ENCODE results near the gene MEPCE. TPM values are rescaled to one million over a fixed set of nuclear protein-coding genes. Genes with fewer than 3 reads are reported as not detected.

Gene MEPCE
- total and polyA plus RNA-seq, 9 of the 15 experiments (the other 6 are each of a cell fraction or from before 2014, with no cell fraction given) = 10.9 to 76.3 (median 44.1) TPM

GRCh38 chr7:100467638-100468373 is 38.2 kb downstream of the MEPCE start:
- Histone ChIP-seq H2AFZ (ENCODE audit: low read depth, low read length) (no peak overlapping the region), H3K79me2 (ENCODE audit: control insufficient read depth, insufficient read depth, low read length) (peaks cover 5% of the 10 kb centered on the region; the same call in 1 of the 3 replicates), H3K9me1 (ENCODE audit: control insufficient read depth, insufficient read depth, low read length) (peaks cover 2% of the 10 kb centered on the region), H3K4me3 (no peak overlapping the region), H3K36me3 (ENCODE audit: control insufficient read depth, insufficient read depth, low read length) (peaks cover 49% of the 10 kb centered on the region; the same call in 2 of the 3 replicates), H3K4me2 (ENCODE audit: insufficient read depth, low read length) (no peak overlapping the region), H3K9me3 (replicated peaks; ENCODE audit: control insufficient read depth, insufficient read depth, low read depth, low read length) (no peaks in the 10 kb centered on the region), H3K9ac (ENCODE audit: insufficient read depth in 1 of 2, low read depth in 2 of 2, low read length in 2 of 2) (no peak overlapping the region), H3K27me3 (ENCODE audit: control insufficient read depth in 2 of 2, insufficient read depth in 2 of 2, low read length in 2 of 2) (no peaks in the 10 kb centered on the region), H3K4me1 (replicated peaks in 1 of 2; ENCODE audit: control insufficient read depth in 2 of 2, insufficient read depth in 2 of 2, low read length in 2 of 2) (peaks cover 5 to 35% of the 10 kb centered on the region in 2 experiments), H3K27ac (ENCODE audit: extremely low read depth, low read depth, low read length) (no peak overlapping the region), H4K20me1 (replicated peaks; ENCODE audit: control insufficient read depth, insufficient read depth, low read length) (peaks cover 8% of the 10 kb centered on the region)
- FAIRE-seq (no peak), DNase-seq (ENCODE audit: extremely low read depth in 1 of 4, low spot score in 3 of 4) (peak in 2 of 4 experiments; percentile 22 to 24), ATAC-seq (no peak)
- intact Hi-C loops (cut with micrococcal nuclease) = loop anchor here (5.0 kb wide), 1 partner anchor 384 kb away; the partner anchor contains the start of gene SLC12A9
- POLR2A ChIA-PET = interaction anchor here (0.6 to 2.2 kb wide), 2 partner anchors 118 to 119 kb away, joined by 4 to 7 read pairs; partner anchors contain the start of genes FBXO24 and LRCH4
- no TSS peak for BruUV-seq (replicated peaks)
- in situ Hi-C loops (cut with MboI) = loop anchor here (25.0 kb wide), 1 partner anchor 94 kb away; the partner anchor contains the start of gene SAP25
- TF ChIP-seq RCOR1 (IDR thresholded peaks at IDR 0.05; ENCODE audit: borderline replicate concordance in 1 of 2, low read depth in 2 of 2, low read length in 2 of 2) (no peak), RBFOX2 (IDR thresholded peaks at IDR 0.05; ENCODE audit: low read depth, low read length) (peak; percentile 44), MYC (IDR thresholded peaks at IDR 0.05; ENCODE audit: low read depth, low read length) (no peak), MYC (CRISPR knock-in tag; IDR thresholded peaks at IDR 0.05; ENCODE audit: borderline replicate concordance, low read depth) (no peak), ZNF436 (CRISPR knock-in tag; IDR thresholded peaks at IDR 0.05) (no peak), POLR2G (IDR thresholded peaks at IDR 0.05; ENCODE audit: low read depth, low read length) (peak; percentile 60)
- 87% methylated on average over 14 of the region's 22 CpGs for WGBS (ENCODE audit: insufficient coverage, low coverage, missing lambda C conversion rate)
- CTCF ChIA-PET (ENCODE audit: low intra/inter-chr PET ratio) = interaction anchor here (1.1 to 3.4 kb wide), 3 partner anchors 15 to 92 kb away, joined by 3 to 26 read pairs (median 10); no protein-coding TSS in a partner anchor
